Measurements from ENCODE around the gene RTL5. TPM values are rescaled to one million over a fixed set of nuclear protein-coding genes. Genes with fewer than 3 reads are reported as not detected.
"Not testable (repeated sequence)": the region's sequence is repeated elsewhere in the genome, so short reads cannot be mapped to it uniquely, and the experiment has no call there.

The RTL5 gene
- total RNA-seq, result 19.5 and 19.9 TPM in 2 replicates
- long read RNA-seq, full-length matches to known transcripts, result 9 of 11 reads
- long read RNA-seq, partial matches to known transcripts, result 2 of 11 reads
- long read RNA-seq, other reads (novel, unspliced or antisense), result 0 of 11 reads

DNA sequence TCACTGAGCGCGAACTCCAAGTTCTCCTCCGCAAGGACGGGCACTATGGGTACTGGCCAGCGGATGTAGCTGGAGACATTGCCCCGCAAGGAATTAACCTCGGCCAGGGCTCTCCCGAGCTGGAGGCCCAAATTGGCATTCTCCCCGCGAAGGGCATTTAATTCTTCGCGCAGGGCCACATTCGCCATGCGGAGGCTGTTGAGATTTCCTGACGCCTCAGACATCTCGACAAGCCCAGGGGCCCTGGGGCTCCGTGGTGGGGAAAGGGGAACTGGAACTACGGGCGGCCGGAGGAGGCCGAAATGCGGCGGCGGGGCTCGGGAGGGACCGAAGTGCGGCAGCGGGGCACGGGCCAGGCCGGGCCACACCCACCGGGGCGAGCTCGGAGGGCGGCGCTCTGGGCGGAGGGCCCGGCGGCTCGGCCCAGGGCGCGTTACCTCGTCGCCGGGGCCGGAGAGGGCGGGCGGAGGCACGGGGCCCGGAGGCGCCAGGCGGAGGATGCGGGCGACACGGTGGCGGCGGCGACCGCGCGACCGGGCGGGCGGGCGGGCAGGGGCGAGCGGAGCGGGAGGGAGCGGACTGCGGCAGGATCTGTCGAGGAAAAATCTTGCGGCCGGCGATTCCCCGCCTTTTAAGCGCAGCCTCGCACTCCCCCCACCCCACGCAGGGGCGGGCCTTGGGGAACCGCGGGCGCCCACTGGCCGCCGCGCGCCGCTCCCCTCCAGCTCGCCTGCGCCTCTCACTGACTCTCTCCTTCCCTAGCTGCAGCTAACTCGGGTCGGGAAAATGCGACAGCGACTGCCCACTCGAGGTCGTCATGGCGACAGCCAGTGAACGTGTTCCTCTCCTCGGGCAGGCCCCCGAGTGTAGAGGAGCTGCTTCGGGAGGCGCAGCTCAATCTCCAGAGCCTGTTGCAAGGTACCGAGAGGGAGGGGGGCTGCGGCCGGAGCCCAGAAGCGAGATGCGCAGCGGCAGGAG is at the start of gene RTL5:
Gene RTL5 (minus strand): TSS at position 599 of the 978 bp plus-strand sequence.
- Mint-ChIP-seq H3K27ac (ENCODE audit: unreplicated experiment) (peak within 1 kb of the TSS; percentile 88), H3K9me3 (ENCODE audit: unreplicated experiment) (no peaks in the 10 kb centered on the region), H3K4me1 (ENCODE audit: unreplicated experiment) (peaks cover 15% of the 10 kb centered on the region), H3K4me3 (ENCODE audit: unreplicated experiment) (peak within 1 kb of the TSS; percentile 81), H3K36me3 (ENCODE audit: unreplicated experiment) (no peaks in the 10 kb centered on the region), H3K27me3 (ENCODE audit: unreplicated experiment) (no peaks in the 10 kb centered on the region)
- DNase-seq (ENCODE audit: extremely low spot score, unreplicated experiment), result peak; percentile 93
- TF ChIP-seq, protein P1, sequence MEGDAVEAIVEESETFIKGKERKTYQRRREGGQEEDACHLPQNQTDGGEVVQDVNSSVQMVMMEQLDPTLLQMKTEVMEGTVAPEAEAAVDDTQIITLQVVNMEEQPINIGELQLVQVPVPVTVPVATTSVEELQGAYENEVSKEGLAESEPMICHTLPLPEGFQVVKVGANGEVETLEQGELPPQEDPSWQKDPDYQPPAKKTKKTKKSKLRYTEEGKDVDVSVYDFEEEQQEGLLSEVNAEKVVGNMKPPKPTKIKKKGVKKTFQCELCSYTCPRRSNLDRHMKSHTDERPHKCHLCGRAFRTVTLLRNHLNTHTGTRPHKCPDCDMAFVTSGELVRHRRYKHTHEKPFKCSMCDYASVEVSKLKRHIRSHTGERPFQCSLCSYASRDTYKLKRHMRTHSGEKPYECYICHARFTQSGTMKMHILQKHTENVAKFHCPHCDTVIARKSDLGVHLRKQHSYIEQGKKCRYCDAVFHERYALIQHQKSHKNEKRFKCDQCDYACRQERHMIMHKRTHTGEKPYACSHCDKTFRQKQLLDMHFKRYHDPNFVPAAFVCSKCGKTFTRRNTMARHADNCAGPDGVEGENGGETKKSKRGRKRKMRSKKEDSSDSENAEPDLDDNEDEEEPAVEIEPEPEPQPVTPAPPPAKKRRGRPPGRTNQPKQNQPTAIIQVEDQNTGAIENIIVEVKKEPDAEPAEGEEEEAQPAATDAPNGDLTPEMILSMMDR (IDR thresholded peaks at IDR 0.05), result peak; percentile 13

DNA sequence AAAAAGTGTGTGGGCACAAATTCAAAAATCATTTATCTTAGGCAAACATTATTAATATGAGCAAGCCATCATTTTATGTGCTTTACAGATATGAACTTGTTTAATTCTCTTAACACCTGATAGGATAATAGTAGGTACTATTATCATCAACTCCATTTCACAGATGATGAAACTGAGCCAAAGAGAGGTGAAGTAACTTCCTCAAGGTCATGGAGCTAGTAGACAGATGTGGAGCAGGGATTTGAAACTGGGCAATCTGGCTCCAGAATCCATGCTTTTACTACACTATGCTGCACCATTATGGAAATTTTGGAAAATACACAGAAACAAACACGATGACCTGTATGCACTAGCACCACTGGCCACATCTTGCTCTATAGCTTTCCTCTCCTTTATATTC is 48.8 kb upstream of the RTL5 start:
- TF ChIP-seq, protein P1 (IDR thresholded peaks at IDR 0.05), result no peak
- Mint-ChIP-seq H3K27ac (ENCODE audit: unreplicated experiment) (no peak overlapping the region), H3K4me1 (ENCODE audit: unreplicated experiment) (peaks cover 3% of the 10 kb centered on the region), H3K4me3 (ENCODE audit: unreplicated experiment) (no peak overlapping the region), H3K9me3 (ENCODE audit: unreplicated experiment) (no peaks in the 10 kb centered on the region), H3K36me3 (ENCODE audit: unreplicated experiment) (no peaks in the 10 kb centered on the region), H3K27me3 (ENCODE audit: unreplicated experiment) (no peaks in the 10 kb centered on the region)
- no peak for DNase-seq (ENCODE audit: extremely low spot score, unreplicated experiment)

- TF ChIP-seq, protein P1 (IDR thresholded peaks at IDR 0.05), result no peak
- Mint-ChIP-seq H3K27me3 (ENCODE audit: unreplicated experiment) (no peaks in the 10 kb centered on the region), H3K4me3 (ENCODE audit: unreplicated experiment) (no peak overlapping the region), H3K9me3 (ENCODE audit: unreplicated experiment) (no peaks in the 10 kb centered on the region), H3K36me3 (ENCODE audit: unreplicated experiment) (no peaks in the 10 kb centered on the region), H3K27ac (ENCODE audit: unreplicated experiment) (no peak overlapping the region), H3K4me1 (ENCODE audit: unreplicated experiment) (no peaks in the 10 kb centered on the region)
- no peak for DNase-seq (ENCODE audit: extremely low spot score, unreplicated experiment)
Measured at GRCh38 chrX:72176981-72177380, 45.3 kb upstream of the RTL5 start.

- H3K27ac Mint-ChIP-seq (ENCODE audit: unreplicated experiment); H3K36me3 Mint-ChIP-seq (ENCODE audit: unreplicated experiment); H3K4me1 Mint-ChIP-seq (ENCODE audit: unreplicated experiment); DNase-seq (ENCODE audit: extremely low spot score, unreplicated experiment); H3K9me3 Mint-ChIP-seq (ENCODE audit: unreplicated experiment); H3K4me3 Mint-ChIP-seq (ENCODE audit: unreplicated experiment); H3K27me3 Mint-ChIP-seq (ENCODE audit: unreplicated experiment): not testable (repeated sequence)
Measured at GRCh38 chrX:72176289-72176688, 44.6 kb upstream of the RTL5 start.

- TF ChIP-seq, protein P1 (IDR thresholded peaks at IDR 0.05), result no peak
- DNase-seq (ENCODE audit: extremely low spot score, unreplicated experiment), result no peak
- H3K4me3 Mint-ChIP-seq (ENCODE audit: unreplicated experiment), result no peak overlapping the region
- no peaks in the 10 kb centered on the region for H3K9me3 Mint-ChIP-seq (ENCODE audit: unreplicated experiment)
- no peak overlapping the region for H3K27ac Mint-ChIP-seq (ENCODE audit: unreplicated experiment)
- peaks cover 4% of the 10 kb centered on the region for H3K27me3 Mint-ChIP-seq (ENCODE audit: unreplicated experiment)
- no peaks in the 10 kb centered on the region for H3K4me1 Mint-ChIP-seq (ENCODE audit: unreplicated experiment)
- no peaks in the 10 kb centered on the region for H3K36me3 Mint-ChIP-seq (ENCODE audit: unreplicated experiment)
Measured at GRCh38 chrX:72169008-72169728, 37.5 kb upstream of the RTL5 start.
